CD4-positive, alpha-beta memory T cell (primary cell): ENCODE results near the gene SEC22B. TPM values are rescaled to one million over a fixed set of nuclear protein-coding genes. Genes with fewer than 3 reads are reported as not detected.

ENCODE experiments used
- polyA plus RNA-seq, 2 donors: library from polyadenylated mRNA; unstranded; fragments of 300-500 nt; fragmentation: Illumina TruSeq; gene quantifications; one replicate each; pipeline ENCODE4 v1.2.3, GENCODE V29; 2021
- total RNA-seq, 2 experiments: library from RNA; stranded (reverse); gene quantifications; one replicate each; pipeline ENCODE4 v1.2.3, GENCODE V29; 2021

Gene SEC22B
- total and polyA plus RNA-seq, 4 experiments from 2014 or later, result 13.9 to 45.2 (median 31.1) TPM

Other genes starting within 250 kb of the SEC22B start
- gene NOTCH2, start 106.9 kb downstream of the SEC22B start, total RNA-seq, result 10 to 100 TPM; 58.7 to 61.3 TPM
- 10 to 100 TPM; 11.1 to 27.9 TPM for gene NOTCH2, start 106.9 kb downstream of the SEC22B start, polyA plus RNA-seq
- gene NBPF8, start 238.5 kb upstream of the SEC22B start, total RNA-seq, result 10 to 100 TPM; 61.5 to 66.6 TPM
- gene NBPF8, start 238.5 kb upstream of the SEC22B start, polyA plus RNA-seq, result 1 to 10 TPM in 1 of 2 donors, under 1 TPM in 1; 0.41 to 3.3 TPM